GM21528 (cell line): ENCODE measurements around the gene ARNT2.

ENCODE experiments used
- ATAC-seq: cut with Tn5 transposase; IDR thresholded peaks from one replicate; pipeline ENCODE4 v1.9.1; 2021; ENCODE audit warnings: mild to moderate bottlenecking, moderate library complexity; ENCODE audit not compliant: unreplicated experiment, low FRiP score

Gene ARNT2

GRCh38 chr15:80405554-80405850 lies 1.3 kb downstream of the ARNT2 start:
- no peak for ATAC-seq

GRCh38 chr15:80405970-80406369 lies 1.8 kb downstream of the ARNT2 start:
- ATAC-seq = no peak

- ATAC-seq = no peak
Observed at GRCh38 chr15:80411788-80412288, 7.7 kb downstream of the ARNT2 start.

GRCh38 chr15:80414546-80415357 lies 10.6 kb downstream of the ARNT2 start:
- no peak for ATAC-seq

DNA sequence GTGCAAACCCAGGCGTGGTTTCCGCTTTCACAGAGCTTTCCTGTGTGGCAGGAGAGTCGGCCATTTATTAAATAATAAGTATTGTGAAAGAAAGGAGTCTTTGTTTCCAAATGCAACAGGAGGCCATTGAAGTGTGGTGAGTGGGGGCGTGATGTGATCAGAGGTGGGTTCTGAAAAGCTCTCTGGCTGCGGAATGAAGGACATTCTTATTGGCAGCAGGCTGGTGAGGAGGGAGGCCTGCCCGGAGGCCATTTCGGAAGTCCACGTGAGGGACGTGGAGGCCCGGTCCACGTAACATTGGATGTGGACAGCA lies 11.1 kb downstream of the ARNT2 start:
- ATAC-seq = no peak

- no peak for ATAC-seq
Observed at GRCh38 chr15:80416702-80417101, 12.5 kb downstream of the ARNT2 start.

DNA sequence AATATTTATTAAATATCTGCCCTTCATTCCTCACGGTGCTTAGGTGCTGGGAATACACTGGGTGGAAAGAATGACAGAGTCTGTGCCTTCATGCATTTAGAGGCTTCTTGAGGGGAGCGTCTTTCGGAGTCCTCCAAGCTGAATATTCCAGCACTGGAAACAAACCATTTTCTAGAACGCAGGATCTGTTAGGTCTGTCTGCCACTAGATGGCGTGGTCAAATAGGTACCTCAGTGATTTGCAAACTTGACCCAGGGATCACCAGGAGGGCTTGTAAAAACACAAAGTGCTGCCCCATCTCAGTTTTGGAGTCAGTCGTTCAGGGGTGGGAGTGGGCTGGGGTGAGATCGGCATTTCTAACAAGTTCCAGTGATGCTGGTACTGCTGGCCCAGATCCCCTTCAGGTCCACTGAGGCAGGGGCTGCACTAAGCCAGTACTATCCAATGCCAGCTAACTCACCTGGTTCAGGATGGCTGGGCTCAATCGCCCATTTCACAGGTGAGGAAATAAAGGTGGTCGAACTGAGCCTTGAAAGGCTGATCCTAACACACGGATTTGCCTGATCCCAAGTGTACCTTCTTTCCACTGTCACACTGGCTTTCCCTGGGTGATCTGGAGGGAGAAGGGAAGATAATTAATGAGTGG lies 14.8 kb downstream of the ARNT2 start:
- no peak for ATAC-seq

- ATAC-seq = no peak
Observed at GRCh38 chr15:80419546-80419945, 15.4 kb downstream of the ARNT2 start.

- no peak for ATAC-seq
Observed at GRCh38 chr15:80420658-80421057, 16.5 kb downstream of the ARNT2 start.

- ATAC-seq = no peak
Observed at GRCh38 chr15:80423215-80423614, 19.0 kb downstream of the ARNT2 start.

DNA sequence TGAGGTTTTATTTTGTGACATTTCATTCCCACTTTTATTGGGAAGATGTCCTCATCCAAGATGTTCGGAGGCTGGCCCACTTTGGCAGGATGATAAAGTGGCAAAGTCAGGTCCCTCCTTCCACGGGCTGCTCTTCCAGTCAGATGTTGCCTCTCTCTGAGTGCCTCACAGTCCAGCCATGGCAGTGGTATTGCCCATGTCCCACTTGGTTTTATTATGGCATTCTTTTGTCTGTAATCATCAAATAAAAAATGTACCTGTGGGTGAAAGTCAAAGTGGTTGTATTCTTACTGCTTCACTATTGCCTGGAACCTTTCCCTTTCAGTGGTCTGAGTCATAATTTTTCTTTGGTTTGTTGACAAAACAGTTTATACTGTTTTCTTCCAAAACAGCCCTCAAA lies 20.2 kb downstream of the ARNT2 start:
- no peak for ATAC-seq

- no peak for ATAC-seq
Observed at GRCh38 chr15:80426316-80426715, 22.1 kb downstream of the ARNT2 start.

GRCh38 chr15:80429964-80430363 lies 25.8 kb downstream of the ARNT2 start:
- ATAC-seq = no peak

DNA sequence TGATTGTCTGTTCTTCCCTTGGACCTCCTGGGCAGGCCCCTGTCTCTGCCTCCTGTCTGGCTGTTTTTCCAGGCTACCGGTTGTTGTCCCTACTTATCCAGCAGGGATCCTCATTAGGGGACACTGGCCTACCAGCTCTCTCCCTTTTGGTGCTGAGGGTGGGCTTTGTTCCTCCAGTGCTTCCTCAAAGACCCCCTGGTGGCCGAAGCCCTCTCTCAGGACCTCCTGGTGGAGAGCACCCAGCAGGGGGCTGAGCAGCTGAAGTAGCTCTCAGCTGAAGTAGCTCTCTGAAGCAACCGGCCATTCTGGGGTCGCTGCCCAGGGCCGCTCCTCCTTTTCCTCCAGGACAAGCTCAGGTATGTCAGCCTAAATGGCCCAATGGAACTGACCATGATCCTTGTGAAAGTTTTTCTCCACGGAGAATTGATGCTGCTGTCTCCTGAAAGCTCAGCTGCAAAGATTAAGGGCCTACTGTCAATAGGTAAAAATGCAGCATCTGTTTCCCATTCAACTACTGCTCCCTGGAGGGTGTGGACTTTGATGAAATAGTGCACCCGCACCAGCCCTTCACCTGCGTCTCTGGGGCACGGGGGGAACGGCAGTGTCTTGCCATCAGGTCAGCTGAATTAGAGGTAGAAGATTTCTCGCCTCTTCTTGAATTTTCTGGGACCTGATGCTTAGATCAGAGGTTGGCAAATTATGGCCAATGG lies 27.6 kb downstream of the ARNT2 start:
- no peak for ATAC-seq

GRCh38 chr15:80432345-80432702 lies 28.1 kb downstream of the ARNT2 start:
- no peak for ATAC-seq

DNA sequence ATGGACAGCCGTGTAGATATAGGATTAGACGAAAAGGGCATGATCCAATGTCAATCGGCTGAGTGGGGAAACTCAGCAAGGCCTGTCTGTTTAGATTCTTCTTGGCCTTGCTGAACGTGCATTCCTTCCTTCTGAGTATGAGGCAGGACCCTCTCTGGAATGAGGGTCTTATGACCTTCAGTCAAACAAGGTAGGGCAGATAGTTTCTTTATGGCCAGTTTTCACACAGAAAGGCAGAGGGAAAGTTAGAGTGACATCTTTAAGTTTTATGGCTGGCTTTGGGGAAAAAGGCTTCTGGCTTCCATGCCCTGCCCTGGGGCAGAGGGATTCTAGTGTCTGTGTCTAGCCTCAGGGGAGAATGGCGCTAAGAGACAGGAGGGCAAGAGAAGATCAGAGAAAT lies 29.7 kb downstream of the ARNT2 start:
- ATAC-seq = no peak

GRCh38 chr15:80434926-80435720 lies 30.9 kb downstream of the ARNT2 start:
- no peak for ATAC-seq

GRCh38 chr15:80436511-80437307 lies 32.5 kb downstream of the ARNT2 start:
- no peak for ATAC-seq

GRCh38 chr15:80437334-80437891 lies 33.2 kb downstream of the ARNT2 start:
- no peak for ATAC-seq

GRCh38 chr15:80439140-80439539 lies 35.0 kb downstream of the ARNT2 start:
- no peak for ATAC-seq
